ENCODE measurements around the gene ROBO3.

Gene ROBO3

GRCh38 chr11:124844664-124845079 lies 20.6 kb upstream of the ROBO3 start:
- in situ Hi-C loops (cut with MboI; ENCODE audit: low sequenced_read_pairs) = no loop called here

- in situ Hi-C loops (cut with MboI; ENCODE audit: low sequenced_read_pairs) = no loop called here
Observed at GRCh38 chr11:124846070-124846673, 19.1 kb upstream of the ROBO3 start.

GRCh38 chr11:124859171-124859570 lies 6.1 kb upstream of the ROBO3 start:
- in situ Hi-C loops (cut with MboI; ENCODE audit: low sequenced_read_pairs) = no loop called here

DNA sequence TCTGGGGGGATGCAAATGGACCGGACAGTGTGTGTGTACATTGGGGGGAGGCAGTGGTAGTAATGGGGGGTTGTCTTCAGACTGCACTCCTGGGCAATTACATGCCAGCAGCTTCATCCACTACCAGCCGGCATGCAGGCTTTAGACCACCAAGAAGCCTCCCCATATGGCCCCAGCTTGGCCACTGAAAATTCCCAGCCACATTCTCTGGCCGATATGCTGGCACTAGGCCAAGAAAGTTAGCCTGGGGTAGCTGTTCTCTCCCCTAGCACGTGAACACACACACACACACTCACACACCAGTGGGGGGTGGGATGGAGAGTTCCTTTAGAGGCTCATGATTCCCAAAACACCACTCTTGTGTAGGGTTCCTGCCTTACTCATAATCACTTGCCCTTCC lies 3.6 kb upstream of the ROBO3 start:
- in situ Hi-C loops (cut with MboI; ENCODE audit: low sequenced_read_pairs) = no loop called here

DNA sequence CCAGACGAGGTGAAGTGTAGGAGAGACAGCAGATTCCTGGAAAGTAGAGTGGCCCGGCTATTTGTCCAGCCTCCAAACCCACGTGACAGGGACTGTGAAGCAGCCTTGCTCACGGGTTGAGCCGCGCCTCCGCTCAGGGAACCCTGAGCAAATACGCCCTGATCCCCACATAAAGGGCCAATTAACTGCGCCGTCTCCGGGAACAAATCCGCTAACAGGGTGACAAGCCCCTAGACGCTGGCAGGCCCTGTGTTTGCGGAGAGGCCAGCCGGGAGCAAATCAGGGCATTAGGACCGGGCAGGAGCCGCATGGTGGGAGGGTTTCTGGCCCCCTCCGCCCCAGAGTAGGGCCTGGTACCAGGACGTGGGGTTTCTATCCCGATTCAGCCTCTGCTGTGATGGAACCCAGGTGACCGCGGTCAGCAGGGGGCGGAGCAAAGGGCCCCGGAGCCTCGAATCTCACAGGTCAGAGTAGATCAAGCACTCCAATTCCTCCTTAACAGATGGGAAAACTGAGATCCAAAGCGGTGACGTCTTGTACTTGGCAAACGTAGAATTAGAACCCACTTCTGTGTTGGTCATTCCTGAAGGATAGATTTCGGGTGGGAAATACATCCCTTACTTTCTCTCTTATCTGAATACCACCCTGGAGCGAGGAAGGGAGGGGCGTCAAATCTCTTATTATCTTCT lies 2.0 kb upstream of the ROBO3 start:
- in situ Hi-C loops (cut with MboI; ENCODE audit: low sequenced_read_pairs) = no loop called here

DNA sequence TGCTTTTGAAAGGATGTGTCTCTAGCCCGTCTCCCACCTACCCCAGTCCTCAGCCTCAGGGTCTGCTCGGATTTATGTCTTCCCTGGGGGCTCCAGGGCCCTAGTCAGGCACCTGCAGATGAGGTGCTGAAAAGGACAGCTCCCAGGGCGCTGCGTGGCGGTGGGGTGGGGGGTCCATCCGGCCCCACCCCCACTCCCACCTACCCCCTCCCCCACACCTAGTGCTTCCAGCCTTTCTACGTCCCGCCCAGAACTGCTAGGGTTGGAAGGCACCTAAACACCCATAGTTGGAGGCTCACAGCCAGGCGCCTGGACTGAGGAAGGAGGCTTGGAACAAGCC lies 1.4 kb upstream of the ROBO3 start:
- in situ Hi-C loops (cut with MboI; ENCODE audit: low sequenced_read_pairs) = no loop called here

DNA sequence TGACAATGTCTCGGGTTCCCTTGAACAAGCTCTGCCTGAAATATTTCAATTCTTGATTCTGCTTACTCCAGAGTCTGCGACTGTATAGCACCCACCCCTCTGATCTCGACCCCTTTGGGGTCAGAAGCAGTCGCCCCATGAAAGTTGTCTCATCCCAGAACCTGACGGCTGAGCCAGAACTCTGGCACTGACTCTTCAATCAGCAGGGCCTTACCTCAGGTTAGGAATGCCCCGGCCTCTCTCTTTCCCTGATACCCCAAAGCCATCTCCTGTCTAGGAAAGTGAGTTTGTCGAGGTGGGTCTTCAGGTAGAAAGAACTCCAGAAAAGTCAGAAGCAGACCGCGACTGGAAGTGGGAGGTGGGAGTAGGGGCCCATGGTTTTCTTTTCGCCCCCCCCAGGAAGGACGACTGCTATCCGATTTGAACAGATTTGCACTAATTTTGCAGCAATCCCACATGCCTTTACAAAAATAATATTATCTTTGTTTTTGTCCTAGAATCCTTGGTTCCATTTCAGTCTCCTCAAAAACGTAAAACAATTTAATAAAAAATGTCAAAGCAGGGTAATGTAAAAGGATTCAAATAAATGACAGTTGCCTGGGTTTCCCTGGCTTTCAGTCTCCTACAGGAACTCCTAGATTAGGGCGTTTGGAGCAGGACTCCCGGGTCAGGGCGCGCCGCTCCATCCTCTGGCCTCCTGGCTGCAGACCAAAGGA lies 898 bp upstream of the ROBO3 start:
- in situ Hi-C loops (cut with MboI; ENCODE audit: low sequenced_read_pairs) = no loop called here

GRCh38 chr11:124864892-124865180 lies 396 bp upstream of the ROBO3 start:
- in situ Hi-C loops (cut with MboI; ENCODE audit: low sequenced_read_pairs) = no loop called here

DNA sequence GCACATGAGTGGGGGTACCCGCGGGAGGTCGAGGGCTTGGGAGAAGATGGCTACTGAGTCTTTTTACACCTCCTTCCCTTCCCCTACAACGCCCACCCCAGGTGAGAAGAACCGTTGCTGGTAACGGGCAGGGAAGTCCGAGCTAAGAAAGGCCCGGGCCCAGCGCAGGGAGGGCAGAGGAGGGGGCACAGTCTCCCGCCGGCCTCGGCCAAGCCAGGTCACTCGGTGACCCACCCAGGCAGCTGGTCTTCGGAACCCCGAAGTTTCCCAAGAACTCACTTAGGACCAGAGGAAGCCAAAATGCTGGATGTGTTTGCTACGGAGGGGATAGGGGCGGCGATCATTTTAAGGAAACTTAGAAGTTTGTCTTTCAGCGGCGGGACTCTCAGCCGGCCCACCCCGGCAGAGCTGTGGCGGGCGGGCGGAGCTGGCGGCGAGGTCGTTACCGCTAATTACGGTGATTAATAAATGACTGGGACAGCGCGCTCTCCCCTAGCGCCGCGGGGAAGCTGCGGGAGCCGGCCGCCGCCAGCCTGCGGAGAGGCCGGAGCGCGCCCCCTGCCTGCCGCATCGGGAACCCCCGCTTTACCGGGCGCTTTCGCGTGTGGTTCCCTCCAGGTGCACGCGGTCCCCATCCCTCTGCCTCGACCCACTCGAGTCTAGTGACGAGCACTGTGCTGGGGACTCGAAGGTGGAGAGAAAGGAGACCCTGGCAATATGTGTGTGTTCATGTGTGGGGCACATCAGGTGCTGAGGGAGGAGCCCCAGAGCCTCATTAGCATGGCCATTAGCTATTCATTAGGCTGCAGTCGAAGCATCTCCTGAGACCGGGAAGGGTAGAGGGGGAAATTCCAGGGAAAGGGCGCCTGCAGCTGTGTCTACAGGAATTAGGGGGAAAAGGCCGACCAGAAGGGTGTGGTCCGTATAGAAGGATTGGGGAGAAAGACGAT lies 945 bp downstream of the ROBO3 start:
- in situ Hi-C loops (cut with MboI; ENCODE audit: low sequenced_read_pairs) = no loop called here

DNA sequence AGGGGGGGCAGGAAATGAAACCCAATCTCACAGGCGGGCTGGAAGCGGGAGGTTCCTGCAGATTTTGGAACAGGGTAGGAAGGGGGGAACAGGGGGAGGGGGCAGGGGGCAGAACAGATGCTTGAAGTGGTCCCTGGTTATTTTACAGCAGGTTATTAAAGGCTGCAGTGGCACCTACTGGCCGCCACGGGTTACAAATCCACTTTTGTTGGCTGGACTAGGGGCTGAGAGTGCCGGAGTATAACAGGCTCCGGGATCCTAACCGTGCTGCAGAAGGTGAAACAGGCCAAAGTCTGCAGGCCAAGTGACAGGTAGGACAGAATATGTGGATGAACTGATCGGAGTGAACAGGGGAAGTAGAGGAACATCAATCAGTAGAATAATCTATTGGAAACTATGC lies 2.5 kb downstream of the ROBO3 start:
- in situ Hi-C loops (cut with MboI; ENCODE audit: low sequenced_read_pairs) = no loop called here

- in situ Hi-C loops (cut with MboI; ENCODE audit: low sequenced_read_pairs) = no loop called here
Observed at GRCh38 chr11:124868331-124869274, 3.4 kb downstream of the ROBO3 start.

- in situ Hi-C loops (cut with MboI; ENCODE audit: low sequenced_read_pairs) = no loop called here
Observed at GRCh38 chr11:124869331-124869730, 4.1 kb downstream of the ROBO3 start.

GRCh38 chr11:124869856-124870387 lies 4.7 kb downstream of the ROBO3 start:
- in situ Hi-C loops (cut with MboI; ENCODE audit: low sequenced_read_pairs) = no loop called here

DNA sequence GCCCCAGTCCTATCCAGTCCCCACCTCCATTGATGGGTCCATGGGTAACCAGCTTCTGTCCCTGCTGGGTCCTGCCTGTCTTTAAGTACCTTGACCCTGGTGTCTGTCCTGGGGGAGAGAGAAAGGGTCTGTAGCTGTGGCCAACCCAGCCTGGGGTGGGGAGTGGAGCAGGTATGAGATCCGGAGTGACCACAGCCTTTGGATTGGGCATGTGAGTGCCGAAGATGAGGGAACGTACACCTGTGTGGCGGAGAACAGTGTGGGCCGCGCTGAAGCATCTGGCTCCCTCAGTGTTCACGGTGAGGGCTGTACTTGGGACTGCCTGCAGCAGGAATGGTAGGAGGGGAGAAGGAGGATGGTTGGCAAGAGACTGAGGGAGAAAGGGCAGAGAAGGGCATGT lies 5.2 kb downstream of the ROBO3 start:
- in situ Hi-C loops (cut with MboI; ENCODE audit: low sequenced_read_pairs) = no loop called here

GRCh38 chr11:124872280-124872679 lies 7.0 kb downstream of the ROBO3 start:
- in situ Hi-C loops (cut with MboI; ENCODE audit: low sequenced_read_pairs) = no loop called here

- in situ Hi-C loops (cut with MboI; ENCODE audit: low sequenced_read_pairs) = no loop called here
Observed at GRCh38 chr11:124872741-124873140, 7.5 kb downstream of the ROBO3 start.

DNA sequence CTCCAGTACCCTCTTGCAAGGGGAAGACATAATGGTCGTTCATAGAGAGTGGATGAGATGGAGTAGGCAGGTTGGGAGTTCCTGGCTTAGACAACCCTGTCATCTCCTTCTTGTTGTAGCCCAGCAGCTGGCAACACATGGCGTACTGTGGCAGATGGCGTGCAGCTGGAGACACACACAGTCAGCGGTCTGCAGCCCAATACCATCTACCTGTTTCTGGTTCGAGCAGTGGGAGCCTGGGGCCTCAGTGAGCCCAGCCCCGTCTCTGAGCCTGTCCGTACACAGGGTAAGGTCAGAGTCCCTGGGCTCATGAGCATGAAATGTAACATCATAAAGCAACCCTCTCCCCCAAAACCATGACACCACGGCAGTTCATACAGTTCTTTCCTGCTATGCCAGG lies 8.7 kb downstream of the ROBO3 start:
- in situ Hi-C loops (cut with MboI; ENCODE audit: low sequenced_read_pairs) = no loop called here

GRCh38 chr11:124874571-124875255 lies 9.5 kb downstream of the ROBO3 start:
- in situ Hi-C loops (cut with MboI; ENCODE audit: low sequenced_read_pairs) = no loop called here

DNA sequence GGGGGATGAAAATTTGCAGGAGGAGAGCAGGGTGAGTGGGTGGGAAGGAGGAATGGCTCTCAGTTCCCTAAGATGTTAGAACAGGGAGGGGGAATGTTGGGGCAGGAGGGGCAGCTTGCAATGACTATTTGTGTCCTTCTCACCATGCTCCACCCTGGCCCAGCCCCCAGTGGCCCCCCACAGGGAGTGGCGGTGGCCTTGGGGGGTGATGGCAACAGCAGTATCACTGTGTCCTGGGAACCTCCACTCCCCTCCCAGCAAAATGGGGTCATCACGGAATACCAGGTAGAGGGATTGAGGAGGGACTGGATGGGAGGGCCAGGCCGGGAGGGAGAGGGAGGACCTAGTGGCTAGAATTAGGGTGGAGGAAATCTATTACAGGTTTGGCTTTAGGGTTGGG lies 10.2 kb downstream of the ROBO3 start:
- in situ Hi-C loops (cut with MboI; ENCODE audit: low sequenced_read_pairs) = no loop called here

Data from hTERT RPE-1 (cell line).